Measurements from ENCODE around the gene WEE2.

GRCh38 chr7:141679014-141679413, 29.1 kb upstream of the WEE2 start:
- no peak for TF ChIP-seq POLR2A (IDR thresholded peaks at IDR 0.05)
- TF ChIP-seq CTCF (IDR thresholded peaks at IDR 0.05), result no peak
- no peak for TF ChIP-seq POLR2AphosphoS5 (IDR thresholded peaks at IDR 0.05)
- no peak for TF ChIP-seq EP300 (IDR thresholded peaks at IDR 0.05)

Data from suprapubic skin (tissue), 4 donors.